Measurements from ENCODE around the gene UIMC1. TPM values are rescaled to one million over a fixed set of nuclear protein-coding genes. Genes with fewer than 3 reads are reported as not detected.

Gene UIMC1
- total RNA-seq, 1 experiment from 2014 or later: 38.4 TPM

- BruUV-seq (replicated peaks): no TSS peak
- no peak overlapping the region for H2AFZ ChIP-seq (ENCODE audit: low read depth, low read length, poor library complexity, severe bottlenecking)
- no peak for TF ChIP-seq EGR1 (IDR thresholded peaks at IDR 0.05; ENCODE audit: low read depth)
- no peak for TF ChIP-seq POLR2AphosphoS5 (IDR thresholded peaks at IDR 0.05; ENCODE audit: low read depth, low read length)
- TF ChIP-seq YY1 (IDR thresholded peaks at IDR 0.05; ENCODE audit: extremely low read depth, insufficient replicate concordance, low read depth, low read length): no peak
- TF ChIP-seq CTCF (IDR thresholded peaks at IDR 0.05 in 2 of 3, conservative IDR thresholded peaks at IDR 0.05 in 1 of 3; ENCODE audit: borderline replicate concordance in 1 of 3, insufficient read depth in 1 of 3, low read depth in 2 of 3, low read length in 2 of 3): no peak
- no peak for TF ChIP-seq ELF1 (IDR thresholded peaks at IDR 0.05; ENCODE audit: borderline replicate concordance, low read depth)
- TF ChIP-seq, protein P1, sequence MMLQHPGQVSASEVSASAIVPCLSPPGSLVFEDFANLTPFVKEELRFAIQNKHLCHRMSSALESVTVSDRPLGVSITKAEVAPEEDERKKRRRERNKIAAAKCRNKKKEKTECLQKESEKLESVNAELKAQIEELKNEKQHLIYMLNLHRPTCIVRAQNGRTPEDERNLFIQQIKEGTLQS (IDR thresholded peaks at IDR 0.05): no peak
- no peak for TF ChIP-seq ZBTB33 (IDR thresholded peaks at IDR 0.05; ENCODE audit: extremely low read depth, insufficient replicate concordance, low read length)
- no peak for TF ChIP-seq SRF (IDR thresholded peaks at IDR 0.05; ENCODE audit: low read depth)
- TF ChIP-seq, protein P2, sequence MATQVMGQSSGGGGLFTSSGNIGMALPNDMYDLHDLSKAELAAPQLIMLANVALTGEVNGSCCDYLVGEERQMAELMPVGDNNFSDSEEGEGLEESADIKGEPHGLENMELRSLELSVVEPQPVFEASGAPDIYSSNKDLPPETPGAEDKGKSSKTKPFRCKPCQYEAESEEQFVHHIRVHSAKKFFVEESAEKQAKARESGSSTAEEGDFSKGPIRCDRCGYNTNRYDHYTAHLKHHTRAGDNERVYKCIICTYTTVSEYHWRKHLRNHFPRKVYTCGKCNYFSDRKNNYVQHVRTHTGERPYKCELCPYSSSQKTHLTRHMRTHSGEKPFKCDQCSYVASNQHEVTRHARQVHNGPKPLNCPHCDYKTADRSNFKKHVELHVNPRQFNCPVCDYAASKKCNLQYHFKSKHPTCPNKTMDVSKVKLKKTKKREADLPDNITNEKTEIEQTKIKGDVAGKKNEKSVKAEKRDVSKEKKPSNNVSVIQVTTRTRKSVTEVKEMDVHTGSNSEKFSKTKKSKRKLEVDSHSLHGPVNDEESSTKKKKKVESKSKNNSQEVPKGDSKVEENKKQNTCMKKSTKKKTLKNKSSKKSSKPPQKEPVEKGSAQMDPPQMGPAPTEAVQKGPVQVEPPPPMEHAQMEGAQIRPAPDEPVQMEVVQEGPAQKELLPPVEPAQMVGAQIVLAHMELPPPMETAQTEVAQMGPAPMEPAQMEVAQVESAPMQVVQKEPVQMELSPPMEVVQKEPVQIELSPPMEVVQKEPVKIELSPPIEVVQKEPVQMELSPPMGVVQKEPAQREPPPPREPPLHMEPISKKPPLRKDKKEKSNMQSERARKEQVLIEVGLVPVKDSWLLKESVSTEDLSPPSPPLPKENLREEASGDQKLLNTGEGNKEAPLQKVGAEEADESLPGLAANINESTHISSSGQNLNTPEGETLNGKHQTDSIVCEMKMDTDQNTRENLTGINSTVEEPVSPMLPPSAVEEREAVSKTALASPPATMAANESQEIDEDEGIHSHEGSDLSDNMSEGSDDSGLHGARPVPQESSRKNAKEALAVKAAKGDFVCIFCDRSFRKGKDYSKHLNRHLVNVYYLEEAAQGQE (IDR thresholded peaks at IDR 0.05; ENCODE audit: low read depth): no peak
- TF ChIP-seq ZFX (IDR thresholded peaks at IDR 0.05): no peak
- no peak for TF ChIP-seq TCF7L2 (IDR thresholded peaks at IDR 0.05; ENCODE audit: borderline replicate concordance, extremely low read depth, insufficient read depth, insufficient read length)
- no peak for TF ChIP-seq CEBPB (IDR thresholded peaks at IDR 0.05; ENCODE audit: low read depth)
- TF ChIP-seq, protein P3, sequence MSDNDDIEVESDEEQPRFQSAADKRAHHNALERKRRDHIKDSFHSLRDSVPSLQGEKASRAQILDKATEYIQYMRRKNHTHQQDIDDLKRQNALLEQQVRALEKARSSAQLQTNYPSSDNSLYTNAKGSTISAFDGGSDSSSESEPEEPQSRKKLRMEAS (IDR thresholded peaks at IDR 0.05): no peak
- TF ChIP-seq JUND (IDR thresholded peaks at IDR 0.05): no peak
- no peak for TF ChIP-seq CBX3 (IDR thresholded peaks at IDR 0.05; ENCODE audit: low read depth)
- TF ChIP-seq RAD21 (IDR thresholded peaks at IDR 0.05; ENCODE audit: low read depth): no peak
- TF ChIP-seq FOSL1 (IDR thresholded peaks at IDR 0.05; ENCODE audit: low read depth): no peak
- no peak overlapping the region for H3K27ac ChIP-seq (ENCODE audit: low read depth, low read length)
- H3K27me3 ChIP-seq (ENCODE audit: insufficient read depth, low read length): no peaks in the 10 kb centered on the region
- ChIA-PET CTCF (no interaction called here), RAD21 (ENCODE audit: low non-redundant PET in 1 of 2, low total read pairs in 2 of 2, uncharacterized antibody in 2 of 2, unreplicated experiment in 2 of 2) (no interaction called here), POLR2A (no interaction called here)
- intact Hi-C loops (cut with micrococcal nuclease): no loop called here
- H3K9me2 ChIP-seq (ENCODE audit: insufficient read depth): no peaks in the 10 kb centered on the region
- ATAC-seq (no peak), DNase-seq (ENCODE audit: low read depth, low spot score) (no peak)
- H3K36me3 ChIP-seq (ENCODE audit: control insufficient read depth in 1 of 2, insufficient read depth in 2 of 2, low read length in 2 of 2): peaks cover 4 to 12% of the 10 kb centered on the region in 2 experiments
- no peak overlapping the region for H3K9ac ChIP-seq (ENCODE audit: low read length)
- H3K9me3 ChIP-seq (ENCODE audit: control insufficient read depth in 1 of 2, insufficient read depth in 1 of 2, low read depth in 1 of 2, low read length in 2 of 2): no peaks in the 10 kb centered on the region
- H3K79me2 ChIP-seq (ENCODE audit: insufficient read depth, low read length): peaks cover 60% of the 10 kb centered on the region
- H3K4me3 ChIP-seq (replicated peaks in 1 of 2; ENCODE audit: low read depth in 1 of 2, low read length in 2 of 2): no peak overlapping the region
- no peak overlapping the region for H3K4me2 ChIP-seq (ENCODE audit: low read length)
- peaks cover 6% of the 10 kb centered on the region; the same call in 1 of the 2 replicates for H4K20me1 ChIP-seq (ENCODE audit: insufficient read depth)
- no peaks in the 10 kb centered on the region for H3K4me1 ChIP-seq (ENCODE audit: control insufficient read depth in 1 of 2, insufficient read depth in 2 of 2, low read length in 2 of 2)
Observed at GRCh38 chr5:177036921-177037320, 30.3 kb upstream of the UIMC1 start.

Data from HCT116 (cell line).